Measurements from ENCODE around the gene SLIT3.

- no peak for TF ChIP-seq CTCF (IDR thresholded peaks at IDR 0.05)
- no peak for TF ChIP-seq SIN3A (IDR thresholded peaks at IDR 0.05; ENCODE audit: borderline replicate concordance, low read depth, low read length)
- no peak for TF ChIP-seq MAX (IDR thresholded peaks at IDR 0.05; ENCODE audit: low read depth)
- TF ChIP-seq RFX5 (IDR thresholded peaks at IDR 0.05; ENCODE audit: low read length), result no peak
- TF ChIP-seq RAD21 (IDR thresholded peaks at IDR 0.05; ENCODE audit: low read length), result no peak
- no peak for TF ChIP-seq MEF2A (IDR thresholded peaks at IDR 0.05; ENCODE audit: borderline replicate concordance, low read depth)
- TF ChIP-seq EZH2phosphoT487 (IDR thresholded peaks at IDR 0.05; ENCODE audit: borderline replicate concordance, low read depth), result no peak
- TF ChIP-seq MXI1 (IDR thresholded peaks at IDR 0.05; ENCODE audit: low read depth, low read length), result no peak
- TF ChIP-seq, protein P1, sequence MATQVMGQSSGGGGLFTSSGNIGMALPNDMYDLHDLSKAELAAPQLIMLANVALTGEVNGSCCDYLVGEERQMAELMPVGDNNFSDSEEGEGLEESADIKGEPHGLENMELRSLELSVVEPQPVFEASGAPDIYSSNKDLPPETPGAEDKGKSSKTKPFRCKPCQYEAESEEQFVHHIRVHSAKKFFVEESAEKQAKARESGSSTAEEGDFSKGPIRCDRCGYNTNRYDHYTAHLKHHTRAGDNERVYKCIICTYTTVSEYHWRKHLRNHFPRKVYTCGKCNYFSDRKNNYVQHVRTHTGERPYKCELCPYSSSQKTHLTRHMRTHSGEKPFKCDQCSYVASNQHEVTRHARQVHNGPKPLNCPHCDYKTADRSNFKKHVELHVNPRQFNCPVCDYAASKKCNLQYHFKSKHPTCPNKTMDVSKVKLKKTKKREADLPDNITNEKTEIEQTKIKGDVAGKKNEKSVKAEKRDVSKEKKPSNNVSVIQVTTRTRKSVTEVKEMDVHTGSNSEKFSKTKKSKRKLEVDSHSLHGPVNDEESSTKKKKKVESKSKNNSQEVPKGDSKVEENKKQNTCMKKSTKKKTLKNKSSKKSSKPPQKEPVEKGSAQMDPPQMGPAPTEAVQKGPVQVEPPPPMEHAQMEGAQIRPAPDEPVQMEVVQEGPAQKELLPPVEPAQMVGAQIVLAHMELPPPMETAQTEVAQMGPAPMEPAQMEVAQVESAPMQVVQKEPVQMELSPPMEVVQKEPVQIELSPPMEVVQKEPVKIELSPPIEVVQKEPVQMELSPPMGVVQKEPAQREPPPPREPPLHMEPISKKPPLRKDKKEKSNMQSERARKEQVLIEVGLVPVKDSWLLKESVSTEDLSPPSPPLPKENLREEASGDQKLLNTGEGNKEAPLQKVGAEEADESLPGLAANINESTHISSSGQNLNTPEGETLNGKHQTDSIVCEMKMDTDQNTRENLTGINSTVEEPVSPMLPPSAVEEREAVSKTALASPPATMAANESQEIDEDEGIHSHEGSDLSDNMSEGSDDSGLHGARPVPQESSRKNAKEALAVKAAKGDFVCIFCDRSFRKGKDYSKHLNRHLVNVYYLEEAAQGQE (IDR thresholded peaks at IDR 0.05; ENCODE audit: low read depth, low read length), result no peak
- TF ChIP-seq GABPA (IDR thresholded peaks at IDR 0.05; ENCODE audit: low read depth), result no peak
Measured at GRCh38 chr5:168860081-168860480, 440.9 kb downstream of the SLIT3 start.

All from SK-N-SH (cell line).